Globus pallidus (tissue), 1 donor: Measurements from ENCODE around the gene SLCO3A1.

Experiments used
- DNase-seq: peaks from one replicate; pipeline ENCODE4 v3.0.0-alpha.2; 2015; ENCODE audit warnings: low spot score

The SLCO3A1 gene

GRCh38 chr15:91861223-91861622 lies 7.7 kb downstream of the SLCO3A1 start:
- DNase-seq = no peak

GRCh38 chr15:91862891-91863504 lies 9.5 kb downstream of the SLCO3A1 start:
- no peak for DNase-seq

GRCh38 chr15:91863621-91864255 lies 10.2 kb downstream of the SLCO3A1 start:
- DNase-seq = no peak

GRCh38 chr15:91864664-91865063 lies 11.2 kb downstream of the SLCO3A1 start:
- DNase-seq = no peak

- no peak for DNase-seq
Measured at GRCh38 chr15:91865486-91865885, 12.0 kb downstream of the SLCO3A1 start.

- DNase-seq = no peak
Measured at GRCh38 chr15:91865950-91866349, 12.4 kb downstream of the SLCO3A1 start.

GRCh38 chr15:91866371-91866905 lies 12.9 kb downstream of the SLCO3A1 start:
- no peak for DNase-seq

- DNase-seq = no peak
Measured at GRCh38 chr15:91866971-91867372, 13.5 kb downstream of the SLCO3A1 start.

GRCh38 chr15:91867581-91868026 lies 14.1 kb downstream of the SLCO3A1 start:
- DNase-seq = no peak

GRCh38 chr15:91870876-91871537 lies 17.5 kb downstream of the SLCO3A1 start:
- DNase-seq = no peak

- no peak for DNase-seq
Measured at GRCh38 chr15:91871837-91872236, 18.3 kb downstream of the SLCO3A1 start.

- no peak for DNase-seq
Measured at GRCh38 chr15:91872356-91873137, 19.0 kb downstream of the SLCO3A1 start.

- DNase-seq = no peak
Measured at GRCh38 chr15:91873138-91873536, 19.6 kb downstream of the SLCO3A1 start.

- DNase-seq = no peak
Measured at GRCh38 chr15:91874171-91874570, 20.7 kb downstream of the SLCO3A1 start.

- DNase-seq = no peak
Measured at GRCh38 chr15:91874992-91875660, 21.6 kb downstream of the SLCO3A1 start.

- no peak for DNase-seq
Measured at GRCh38 chr15:91876187-91876586, 22.7 kb downstream of the SLCO3A1 start.

GRCh38 chr15:91878319-91878870 lies 24.9 kb downstream of the SLCO3A1 start:
- DNase-seq = no peak

- no peak for DNase-seq
Measured at GRCh38 chr15:91879158-91879557, 25.6 kb downstream of the SLCO3A1 start.

GRCh38 chr15:91880373-91880772 lies 26.9 kb downstream of the SLCO3A1 start:
- DNase-seq = no peak

GRCh38 chr15:91881569-91882297 lies 28.2 kb downstream of the SLCO3A1 start:
- no peak for DNase-seq
